Kidney epithelial cell (primary cell): Measurements from ENCODE around the gene GATA1. TPM values are rescaled to one million over a fixed set of nuclear protein-coding genes. Genes with fewer than 3 reads are reported as not detected.

Experiments used
- DNase-seq: peaks from one replicate; pipeline ENCODE4 v3.0.0-alpha.2; 2010; ENCODE audit warnings: low read depth
- H3K27me3 ChIP-seq: 2 replicates; pipeline ENCODE4 v1.6.0; 2011; ENCODE audit warnings: low read length; ENCODE audit not compliant: control insufficient read depth, insufficient read depth
- H3K36me3 ChIP-seq: 2 replicates; pipeline ENCODE4 v1.5.1; 2011; ENCODE audit warnings: low read length; ENCODE audit not compliant: control insufficient read depth, insufficient read depth
- H3K4me3 ChIP-seq: 2 replicates; pipeline ENCODE4 v1.5.1; 2011; ENCODE audit warnings: low read depth, mild to moderate bottlenecking, control low read depth, low read length
- CTCF ChIP-seq: IDR thresholded peaks from 2 replicates; pipeline ENCODE4 v1.5.1; 2011; ENCODE audit warnings: mild to moderate bottlenecking, moderate library complexity, low read length, control low read depth, inconsistent platforms; ENCODE audit not compliant: insufficient read depth, poor library complexity, severe bottlenecking
- total RNA-seq: library from RNA; depleted of rRNA; stranded (reverse); fragments of >200 nt; gene quantifications from 2 replicates; pipeline ENCODE4 v1.2.3, GENCODE V29; 2015

Gene GATA1
- total RNA-seq, 1 donor from 2014 or later = not detected

GRCh38 chrX:48761674-48762471, 24.5 kb upstream of the GATA1 start, which contains the start of gene GLOD5:
Gene GLOD5 (plus strand): TSS chrX:48761747. CDS start chrX:48761791, 44 bp downstream.
- Histone ChIP-seq H3K4me3 (no peak within 1 kb of the TSS), H3K27me3 (no peaks in the 10 kb centered on the region), H3K36me3 (no peaks in the 10 kb centered on the region)
- peak; percentile 42 for TF ChIP-seq CTCF
- no peak for DNase-seq

- no peak for DNase-seq
- no peaks in the 10 kb centered on the region for H3K36me3 ChIP-seq
- TF ChIP-seq CTCF = no peak
- no peak overlapping the region for H3K4me3 ChIP-seq
- H3K27me3 ChIP-seq = no peaks in the 10 kb centered on the region
Observed at GRCh38 chrX:48769230-48769629, 17.2 kb upstream of the GATA1 start.

GRCh38 chrX:48770296-48770695, 16.1 kb upstream of the GATA1 start:
- H3K4me3 ChIP-seq = no peak overlapping the region
- no peak for TF ChIP-seq CTCF
- H3K27me3 ChIP-seq = no peaks in the 10 kb centered on the region
- DNase-seq = no peak
- no peaks in the 10 kb centered on the region for H3K36me3 ChIP-seq

- TF ChIP-seq CTCF = no peak
- no peak overlapping the region for H3K4me3 ChIP-seq
- no peaks in the 10 kb centered on the region for H3K36me3 ChIP-seq
- H3K27me3 ChIP-seq = no peaks in the 10 kb centered on the region
- DNase-seq = no peak
Observed at GRCh38 chrX:48772602-48773001, 13.8 kb upstream of the GATA1 start.

- Histone ChIP-seq H3K36me3 (no peaks in the 10 kb centered on the region), H3K4me3 (no peak overlapping the region), H3K27me3 (no peaks in the 10 kb centered on the region)
- DNase-seq = no peak
- no peak for TF ChIP-seq CTCF
Observed at GRCh38 chrX:48776818-48777439, 9.5 kb upstream of the GATA1 start.
